NCI-H1048 (cell line): ENCODE results near the gene RNF6.

Experiments
- DNase-seq: peaks from one replicate; lab custom pipeline; 2025; lab: John Stamatoyannopoulos, UW

The RNF6 gene

DNA sequence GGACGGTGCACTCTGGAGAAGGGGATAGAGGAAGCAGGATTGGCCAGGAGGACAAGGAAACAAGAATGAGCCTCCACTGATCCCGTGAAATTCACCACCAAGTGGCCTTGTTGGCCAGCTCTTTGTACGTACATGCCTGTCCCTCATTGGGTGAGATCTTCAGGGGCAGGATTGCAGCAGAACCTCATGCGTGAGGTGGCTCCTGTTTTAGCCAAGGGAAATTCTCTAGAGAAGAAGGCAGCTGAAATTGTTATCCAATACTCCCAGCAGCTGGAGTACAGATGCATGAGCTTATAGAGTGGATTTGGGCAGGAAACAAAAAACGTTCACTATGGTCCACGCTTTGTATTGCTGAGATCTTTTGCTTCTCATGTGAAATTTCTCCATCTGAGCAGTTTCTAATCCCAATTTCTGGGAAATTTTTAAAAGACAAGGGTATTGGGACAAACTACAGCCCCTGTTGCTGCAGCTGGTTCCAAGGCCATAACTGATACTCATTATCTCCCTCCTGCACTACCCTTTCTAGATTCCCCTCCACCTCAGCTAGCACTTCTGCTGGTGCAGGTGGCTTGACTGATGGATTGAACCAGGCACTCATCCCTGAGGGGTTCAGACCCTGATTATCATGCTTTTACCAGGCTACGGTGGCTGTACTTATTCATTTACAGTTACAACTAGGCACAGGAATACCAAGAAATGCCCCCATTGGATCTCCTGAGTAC, 3.9 kb upstream of the RNF6 start:
- DNase-seq: no peak

DNA sequence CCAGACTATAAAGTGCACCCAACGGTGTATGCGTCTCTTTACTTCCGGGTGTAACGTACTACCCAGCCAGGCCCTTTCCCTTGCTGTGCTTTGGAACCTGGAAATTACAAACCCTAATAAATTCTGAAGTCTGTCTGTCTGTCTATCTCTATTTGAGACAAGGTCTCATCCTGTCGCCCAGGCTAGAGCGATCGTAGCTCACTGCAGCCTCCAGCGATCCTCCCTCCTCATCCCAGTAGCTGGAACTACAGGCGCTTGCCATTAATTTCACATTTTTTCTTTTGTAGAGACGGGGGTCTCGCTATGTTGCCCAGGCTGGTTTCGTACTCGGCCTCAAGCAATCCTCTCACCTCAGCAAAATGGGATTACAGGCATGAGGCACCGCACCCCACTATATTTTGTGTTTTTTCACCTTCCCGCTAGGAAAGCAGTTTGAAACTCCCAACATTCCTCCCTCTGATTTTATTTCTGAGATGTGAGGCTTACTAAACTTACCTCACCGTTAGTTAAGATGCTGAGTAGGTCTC, 469 bp upstream of the RNF6 start:
- DNase-seq: no peak

- DNase-seq: no peak
These were observed 754 bp downstream of the RNF6 start for GRCh38 chr13:26221399-26221720.

- no peak for DNase-seq
These were observed 1.5 kb downstream of the RNF6 start for GRCh38 chr13:26220575-26220974.

GRCh38 chr13:26219726-26220125, 2.4 kb downstream of the RNF6 start:
- DNase-seq: no peak

GRCh38 chr13:26216042-26216441, 6.1 kb downstream of the RNF6 start:
- no peak for DNase-seq

DNA sequence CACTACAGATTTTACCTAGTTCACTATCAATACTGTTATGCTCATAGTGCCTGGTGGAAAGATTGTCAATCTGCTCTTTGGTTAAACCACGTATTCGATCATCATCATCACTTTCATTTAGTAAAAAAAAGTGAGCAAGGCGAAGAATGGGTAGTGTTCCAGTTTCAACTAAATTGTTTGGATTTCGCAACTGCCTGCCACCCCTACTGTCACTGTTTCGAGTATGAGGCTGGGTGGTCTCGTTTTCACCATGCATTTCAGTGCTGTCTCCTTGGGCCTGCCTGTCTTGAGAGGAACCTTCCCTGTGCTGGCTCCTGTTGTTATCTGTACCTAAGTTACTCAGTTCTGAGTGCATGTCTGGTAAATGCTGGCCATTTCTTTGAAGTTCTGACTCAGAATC, 8.1 kb downstream of the RNF6 start:
- DNase-seq: no peak

DNA sequence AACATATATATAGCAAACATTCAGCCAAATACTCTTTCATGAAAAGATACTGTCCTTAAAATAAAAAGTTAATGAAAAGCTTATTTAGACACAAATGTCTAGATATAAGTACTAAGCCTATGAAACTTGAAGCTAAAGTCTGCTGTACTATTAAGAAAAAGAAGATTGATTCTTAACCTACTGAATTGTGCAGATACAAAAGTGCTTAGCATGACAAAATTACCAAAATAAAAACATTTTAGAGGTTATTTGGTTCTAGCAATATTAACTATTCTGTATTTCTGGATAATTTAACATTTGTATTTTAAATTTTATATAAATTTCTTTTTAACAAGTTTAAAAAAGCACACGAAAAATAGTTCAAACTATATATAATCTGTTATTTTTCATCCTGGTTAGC, 8.8 kb downstream of the RNF6 start:
- no peak for DNase-seq

DNA sequence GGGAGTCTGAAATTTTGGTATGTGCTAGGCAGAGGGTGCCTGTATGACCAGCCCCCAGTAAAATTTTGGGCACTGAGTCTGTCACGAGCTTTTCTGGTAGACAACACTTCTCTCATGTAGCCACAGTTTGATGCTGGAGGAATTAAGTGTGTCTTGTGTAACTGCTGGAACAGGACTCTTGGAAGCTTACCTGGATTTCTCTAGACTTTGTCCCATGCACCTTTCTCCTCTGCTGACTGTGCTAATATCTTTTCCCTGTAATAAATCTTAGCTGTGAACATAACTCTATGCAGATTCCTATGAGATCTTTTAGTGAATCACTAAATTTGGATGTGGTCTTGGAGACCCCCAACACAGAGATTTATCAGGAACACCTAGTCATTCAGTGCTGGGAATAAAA, 13.8 kb downstream of the RNF6 start:
- no peak for DNase-seq

GRCh38 chr13:26202365-26202972, 19.6 kb downstream of the RNF6 start:
- DNase-seq: no peak

- no peak for DNase-seq
These were observed 21.3 kb downstream of the RNF6 start for GRCh38 chr13:26200811-26201210.

DNA sequence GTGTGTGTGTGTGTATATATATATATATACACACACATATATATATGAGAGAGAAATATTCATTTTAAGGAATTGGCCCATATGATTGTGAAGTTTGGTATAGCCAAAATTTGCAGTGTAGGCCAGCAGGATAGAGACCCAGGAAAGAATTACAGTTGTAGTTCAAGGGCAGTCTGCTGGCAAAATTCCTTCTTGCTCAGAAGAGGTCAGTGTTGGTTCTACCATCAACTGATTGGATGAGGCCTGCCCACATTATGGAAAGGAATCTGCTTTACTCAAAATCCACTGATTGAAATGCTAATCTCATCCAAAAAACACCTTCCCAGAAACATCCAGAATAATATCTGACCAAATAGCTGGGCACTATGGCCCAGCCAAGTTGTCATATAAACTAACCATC, 24.0 kb downstream of the RNF6 start:
- DNase-seq: no peak

- no peak for DNase-seq
These were observed 24.8 kb downstream of the RNF6 start for GRCh38 chr13:26197298-26197697.

GRCh38 chr13:26186995-26187394, 35.1 kb downstream of the RNF6 start:
- DNase-seq: no peak

- no peak for DNase-seq
These were observed 35.8 kb downstream of the RNF6 start for GRCh38 chr13:26186118-26186870.

- DNase-seq: no peak
These were observed 36.4 kb downstream of the RNF6 start for GRCh38 chr13:26185720-26186117.

DNA sequence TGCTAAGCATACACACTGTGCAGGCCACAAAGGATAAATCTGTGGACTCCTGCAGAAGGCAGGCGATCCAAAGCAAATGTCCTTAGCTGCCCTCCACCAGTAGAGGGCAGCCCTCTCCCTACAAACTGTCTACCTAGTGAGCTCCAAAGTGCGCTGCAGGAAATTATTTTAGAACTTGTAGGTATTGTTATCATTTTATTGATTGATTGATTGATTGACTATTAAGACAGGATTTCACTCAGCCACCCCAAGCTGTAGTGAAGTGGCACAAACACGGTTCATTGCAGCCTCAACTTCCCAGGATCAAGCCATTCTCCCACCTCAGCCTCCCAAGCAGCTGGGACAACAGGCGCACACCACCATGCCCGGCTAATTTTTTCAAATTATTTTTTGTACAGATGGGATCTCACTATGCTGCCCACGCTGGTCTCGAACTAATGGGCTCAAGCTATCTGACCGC, 37.3 kb downstream of the RNF6 start:
- no peak for DNase-seq

DNA sequence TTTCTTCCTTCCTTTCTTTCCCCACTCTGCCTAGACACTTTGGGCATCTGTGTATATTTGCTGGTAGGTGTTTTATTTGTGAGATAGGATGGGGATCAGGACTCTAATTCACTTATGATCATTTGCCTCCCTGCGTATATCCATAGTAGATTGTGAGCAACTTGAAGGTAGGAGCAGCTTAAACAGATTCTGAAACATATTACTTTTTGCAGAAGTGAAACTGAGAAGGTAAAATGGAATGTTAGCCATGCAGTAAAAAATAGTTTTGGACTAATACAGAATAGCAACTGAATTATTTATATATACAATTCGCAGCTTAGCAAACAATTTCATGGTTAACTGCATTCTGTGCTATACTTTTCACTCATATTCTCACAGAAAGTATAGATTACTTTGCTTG, 38.7 kb downstream of the RNF6 start:
- no peak for DNase-seq

DNA sequence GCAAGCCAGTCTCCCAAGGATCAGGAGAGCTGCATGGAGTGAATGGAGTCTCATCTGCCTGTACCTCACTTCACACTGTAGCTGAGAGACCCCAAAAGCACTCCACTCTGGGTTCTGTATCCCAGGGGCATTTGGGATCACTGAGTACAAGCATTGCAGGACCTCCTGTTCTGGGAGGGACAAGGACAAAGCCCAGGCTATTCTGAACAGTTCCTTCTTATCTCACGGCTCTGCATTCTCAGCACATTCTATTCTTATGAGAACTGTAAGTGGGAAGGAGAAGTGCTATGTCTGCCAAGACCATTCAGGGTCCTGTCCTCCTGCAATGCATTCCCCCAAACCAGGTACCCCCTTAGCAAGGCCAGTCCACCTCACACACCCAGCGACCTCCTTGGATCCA, 42.8 kb downstream of the RNF6 start:
- DNase-seq: no peak

GRCh38 chr13:26168835-26169234, 53.3 kb downstream of the RNF6 start:
- no peak for DNase-seq

DNA sequence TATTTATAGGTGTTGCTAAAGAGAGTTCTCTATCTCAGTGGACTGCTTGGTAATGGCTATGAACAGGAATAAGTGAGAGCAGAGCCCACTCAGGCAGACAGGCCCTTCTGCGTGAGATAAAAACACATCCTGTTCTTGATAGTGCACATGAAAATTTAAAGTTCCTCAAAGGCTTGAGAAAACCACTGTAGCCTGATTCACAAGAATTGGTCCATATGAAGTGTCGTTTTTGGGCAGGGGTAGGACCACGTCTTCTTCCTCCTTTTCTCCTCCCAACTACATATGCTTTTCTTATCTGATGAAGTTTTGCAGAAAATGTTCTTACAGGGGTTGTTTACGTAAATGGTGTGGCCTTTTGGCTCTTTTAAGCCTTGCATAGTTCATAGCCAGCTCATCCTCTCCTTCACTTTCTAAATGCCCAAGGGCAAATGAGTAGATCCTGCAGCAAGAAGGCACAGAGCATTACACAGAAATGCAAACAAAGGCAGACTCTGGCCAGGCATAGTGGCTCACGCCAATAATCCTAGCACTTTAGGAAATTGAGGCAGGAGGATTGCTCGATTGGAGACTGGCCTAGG, 53.8 kb downstream of the RNF6 start:
- DNase-seq: no peak

DNA sequence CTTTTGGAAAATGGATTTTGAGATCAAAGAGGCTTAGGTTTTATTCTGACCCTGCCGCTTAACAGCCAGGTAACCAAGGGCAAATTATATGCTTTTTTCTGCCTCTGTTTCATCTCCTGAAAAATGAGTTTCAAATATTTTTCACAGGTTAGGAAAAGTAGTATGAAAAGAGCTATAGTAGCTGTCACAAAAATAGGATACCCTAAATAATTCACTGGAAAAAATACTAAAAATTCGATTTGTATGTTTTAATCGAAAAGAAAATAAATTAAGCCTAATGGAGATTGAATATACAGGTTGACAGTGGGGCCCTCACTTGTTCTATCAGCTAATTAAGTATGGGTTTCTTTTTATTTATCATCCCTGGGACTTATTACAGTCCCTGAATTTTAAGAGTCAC, 58.3 kb downstream of the RNF6 start:
- DNase-seq: no peak
